PC-9 (cell line): Measurements from ENCODE around the gene HIGD1A. TPM values are rescaled to one million over a fixed set of nuclear protein-coding genes. Genes with fewer than 3 reads are reported as not detected.

Experiments used
- BruUV-seq: library from RNA; stranded (reverse); fragments of 400-500 nt; replicated peaks from 2 replicates; lab custom pipeline; 2021; lab: Mats Ljungman, UMichigan
- CTCF ChIA-PET: fragments of 300-600 bp; sonication (Branson Sonifier 250); formaldehyde crosslinking; loops from one replicate; lab custom pipeline; 2022; ENCODE audit warnings: antibody characterized with exemption; lab: Charles Lee
- POLR2A ChIA-PET: fragments of 300-600 bp; sonication (Branson Sonifier 250); formaldehyde crosslinking; loops from one replicate; lab custom pipeline; 2022; ENCODE audit warnings: antibody characterized with exemption; ENCODE audit not compliant: unreplicated experiment; lab: Charles Lee
- DNase-seq, 2 experiments: peaks; one replicate each; pipeline versions ENCODE4 v3.0.0 to v3.0.0-alpha.2; 2015 to 2022; ENCODE audit warnings: mixed read lengths in 1 of 2
- H2AFZ ChIP-seq: fragments of 200-600 bp; sonication (generic); 2 replicates; pipeline ENCODE4 v1.8.1; 2017; ENCODE audit warnings: antibody characterized with exemption
- H3F3A ChIP-seq: fragments of 200-600 bp; sonication (generic); 2 replicates; pipeline ENCODE4 v1.8.1; 2017; ENCODE audit warnings: antibody characterized with exemption, mild to moderate bottlenecking, low read depth; ENCODE audit not compliant: insufficient read depth
- H3K27ac ChIP-seq: fragments of 200-600 bp; sonication (generic); 2 replicates; pipeline ENCODE4 v1.6.1; 2016; ENCODE audit warnings: mixed run types
- H3K27me3 ChIP-seq: fragments of 200-600 bp; sonication (generic); 2 replicates; pipeline ENCODE4 v1.6.1; 2016; ENCODE audit warnings: low read depth, mixed run types; ENCODE audit not compliant: insufficient read depth
- H3K36me3 ChIP-seq: fragments of 200-600 bp; sonication (generic); 2 replicates; pipeline ENCODE4 v1.6.1; 2016; ENCODE audit warnings: low read depth, mixed run types
- H3K4me1 ChIP-seq: fragments of 200-600 bp; sonication (generic); replicated peaks from 2 replicates; pipeline ENCODE4 v1.6.1; 2016; ENCODE audit warnings: mixed run types; ENCODE audit not compliant: insufficient read depth
- H3K4me2 ChIP-seq: fragments of 200-600 bp; sonication (generic); 2 replicates; pipeline ENCODE4 v1.6.1; 2017; ENCODE audit warnings: mixed run types
- H3K4me3 ChIP-seq: fragments of 200-600 bp; sonication (generic); 2 replicates; pipeline ENCODE4 v1.6.1; 2016; ENCODE audit warnings: mixed run types
- H3K79me2 ChIP-seq: fragments of 200-600 bp; sonication (generic); 2 replicates; pipeline ENCODE4 v1.6.1; 2017; ENCODE audit warnings: low read depth, mixed run types
- H3K9me2 ChIP-seq: fragments of 200-600 bp; sonication (generic); 2 replicates; pipeline ENCODE4 v1.8.1; 2017; ENCODE audit warnings: mild to moderate bottlenecking; ENCODE audit not compliant: insufficient read depth
- H3K9me3 ChIP-seq: fragments of 200-600 bp; sonication (generic); 2 replicates; pipeline ENCODE4 v1.8.1; 2016; ENCODE audit warnings: low read depth; ENCODE audit not compliant: insufficient read depth
- H4K20me1 ChIP-seq: fragments of 200-600 bp; sonication (generic); 2 replicates; pipeline ENCODE4 v1.8.1; 2017; ENCODE audit not compliant: insufficient read depth
- EZH2 ChIP-seq: fragments of 200-600 bp; sonication (generic); IDR thresholded peaks from 2 replicates; pipeline ENCODE4 v1.8.0; 2017; ENCODE audit warnings: antibody characterized with exemption, low read depth
- intact Hi-C: fragments of 100-400 bp; cut with micrococcal nuclease; formaldehyde crosslinking; loops from one replicate; pipeline ENCODE4 v1.10.0; 2022; ENCODE audit not compliant: unreplicated experiment
- total RNA-seq: library from RNA; stranded (reverse); gene quantifications from 2 replicates; pipeline ENCODE4 v1.2.3, GENCODE V29; 2021
- TF ChIP-seq, protein P1 (sequence below): fragments of 200-600 bp; sonication (generic); conservative IDR thresholded peaks from 2 replicates; pipeline ENCODE4 v1.6.1; 2017; ENCODE audit warnings: mixed run types, antibody characterized with exemption, mild to moderate bottlenecking, moderate library complexity

The HIGD1A gene
- total RNA-seq, 1 experiment from 2014 or later, result 69.7 TPM

DNA sequence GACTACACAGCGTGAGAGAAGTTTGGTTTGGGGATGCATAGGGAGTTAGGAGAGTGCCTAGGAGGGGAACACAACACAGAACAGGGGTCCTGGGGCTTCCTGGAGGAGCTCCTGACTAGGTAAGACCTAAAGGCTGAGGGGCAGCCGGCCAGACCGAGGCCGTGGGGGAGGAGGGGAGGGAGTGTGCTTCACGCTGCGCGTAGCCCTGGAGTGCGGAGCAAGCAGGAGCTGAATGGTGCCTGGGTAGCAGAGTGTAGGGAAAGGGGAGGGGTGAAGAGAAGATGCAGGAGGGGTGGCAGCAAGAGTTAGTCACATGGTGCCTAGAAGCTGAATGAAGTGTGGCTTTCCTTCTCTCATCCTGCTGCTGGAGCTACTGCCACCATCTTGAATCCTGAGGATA is 69.3 kb downstream of the HIGD1A start:
- intact Hi-C loops, result no loop called here

GRCh38 chr3:42734263-42734860 is 69.9 kb downstream of the HIGD1A start:
- intact Hi-C loops, result no loop called here
- Histone ChIP-seq H3K9me3 (no peaks in the 10 kb centered on the region), H4K20me1 (no peaks in the 10 kb centered on the region), H3K9me2 (no peaks in the 10 kb centered on the region), H3K4me3 (no peak overlapping the region), H3K36me3 (no peaks in the 10 kb centered on the region), H3K27me3 (0 out of 2 replicates have a peak, but pooled peaks cover 6% of the 10 kb centered on the region), H2AFZ (no peak overlapping the region), H3K27ac (no peak overlapping the region), H3F3A (no peaks in the 10 kb centered on the region), H3K79me2 (no peaks in the 10 kb centered on the region), H3K4me1 (no peaks in the 10 kb centered on the region), H3K4me2 (no peak overlapping the region)
- POLR2A ChIA-PET, result no interaction called here
- DNase-seq, result no peak
- CTCF ChIA-PET, result interaction anchor here (0.6 kb wide), 1 partner anchor 10 kb away, joined by 14 read pairs; no protein-coding TSS in a partner anchor
- TF ChIP-seq, protein P1, sequence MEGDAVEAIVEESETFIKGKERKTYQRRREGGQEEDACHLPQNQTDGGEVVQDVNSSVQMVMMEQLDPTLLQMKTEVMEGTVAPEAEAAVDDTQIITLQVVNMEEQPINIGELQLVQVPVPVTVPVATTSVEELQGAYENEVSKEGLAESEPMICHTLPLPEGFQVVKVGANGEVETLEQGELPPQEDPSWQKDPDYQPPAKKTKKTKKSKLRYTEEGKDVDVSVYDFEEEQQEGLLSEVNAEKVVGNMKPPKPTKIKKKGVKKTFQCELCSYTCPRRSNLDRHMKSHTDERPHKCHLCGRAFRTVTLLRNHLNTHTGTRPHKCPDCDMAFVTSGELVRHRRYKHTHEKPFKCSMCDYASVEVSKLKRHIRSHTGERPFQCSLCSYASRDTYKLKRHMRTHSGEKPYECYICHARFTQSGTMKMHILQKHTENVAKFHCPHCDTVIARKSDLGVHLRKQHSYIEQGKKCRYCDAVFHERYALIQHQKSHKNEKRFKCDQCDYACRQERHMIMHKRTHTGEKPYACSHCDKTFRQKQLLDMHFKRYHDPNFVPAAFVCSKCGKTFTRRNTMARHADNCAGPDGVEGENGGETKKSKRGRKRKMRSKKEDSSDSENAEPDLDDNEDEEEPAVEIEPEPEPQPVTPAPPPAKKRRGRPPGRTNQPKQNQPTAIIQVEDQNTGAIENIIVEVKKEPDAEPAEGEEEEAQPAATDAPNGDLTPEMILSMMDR, result no peak
- no peak for TF ChIP-seq EZH2
- BruUV-seq, result no TSS peak

More for the DNA sequence above, 69.3 kb downstream of the HIGD1A start:
- no peak for TF ChIP-seq EZH2
- TF ChIP-seq, protein P1, result no peak
- H3K27ac ChIP-seq, result no peak overlapping the region
- H3K79me2 ChIP-seq, result no peaks in the 10 kb centered on the region
- H3K36me3 ChIP-seq, result no peaks in the 10 kb centered on the region
- H3K9me2 ChIP-seq, result no peaks in the 10 kb centered on the region
- no peak overlapping the region for H2AFZ ChIP-seq
- DNase-seq, result no peak
- no peaks in the 10 kb centered on the region for H4K20me1 ChIP-seq
- no peaks in the 10 kb centered on the region for H3K4me1 ChIP-seq
- H3K27me3 ChIP-seq, result 0 out of 2 replicates have a peak, but pooled peaks cover 6% of the 10 kb centered on the region
- no peaks in the 10 kb centered on the region for H3F3A ChIP-seq
- ChIA-PET CTCF (no interaction called here), POLR2A (no interaction called here)
- H3K4me2 ChIP-seq, result no peak overlapping the region
- no TSS peak for BruUV-seq
- H3K4me3 ChIP-seq, result no peak overlapping the region
- no peaks in the 10 kb centered on the region for H3K9me3 ChIP-seq

DNA sequence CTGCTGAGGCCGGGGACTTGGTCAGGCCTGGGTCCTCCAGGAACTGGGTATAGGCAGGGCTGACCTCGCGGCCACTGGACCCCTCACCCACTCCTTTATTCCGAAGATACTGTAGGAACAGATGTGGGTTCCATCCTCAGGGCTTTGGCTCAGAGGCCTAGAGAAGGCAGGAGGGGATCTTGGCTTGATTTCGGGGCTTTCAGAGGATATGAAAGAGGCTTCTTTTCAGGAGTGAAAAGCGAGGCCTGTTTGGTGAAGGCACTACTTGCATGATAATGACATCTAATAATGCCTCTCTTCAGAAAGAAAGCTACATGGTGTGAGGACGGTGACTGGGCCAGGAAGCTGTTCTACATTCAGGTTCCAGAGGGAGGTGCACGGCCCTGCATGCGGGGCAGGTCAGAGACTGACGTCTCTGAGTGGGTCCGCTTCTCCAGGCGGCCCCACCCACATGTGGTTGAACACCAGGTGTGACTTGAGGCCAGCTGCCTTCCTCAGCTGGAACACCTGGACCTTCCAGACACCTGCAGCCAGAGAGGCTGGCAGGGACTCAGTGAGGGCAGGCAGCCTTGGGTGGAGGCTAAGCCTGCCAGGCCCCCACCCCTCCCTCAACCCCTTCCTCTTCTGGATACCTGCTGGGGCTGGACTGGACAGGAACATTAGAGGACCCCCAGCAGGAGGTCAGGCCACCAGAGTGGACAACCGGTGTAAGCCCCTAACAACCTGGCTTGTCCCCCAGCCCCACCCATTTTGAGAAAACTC is 70.6 kb downstream of the HIGD1A start:
- intact Hi-C loops, result no loop called here
- Histone ChIP-seq H3K4me2 (no peak overlapping the region), H3K4me3 (no peak overlapping the region), H3K27ac (no peak overlapping the region), H3K36me3 (no peaks in the 10 kb centered on the region), H3K27me3 (0 out of 2 replicates have a peak, but pooled peaks cover 6% of the 10 kb centered on the region), H3K9me3 (no peaks in the 10 kb centered on the region), H2AFZ (no peak overlapping the region), H3F3A (no peaks in the 10 kb centered on the region), H4K20me1 (no peaks in the 10 kb centered on the region), H3K79me2 (no peaks in the 10 kb centered on the region), H3K4me1 (no peaks in the 10 kb centered on the region), H3K9me2 (no peaks in the 10 kb centered on the region)
- no TSS peak for BruUV-seq
- ChIA-PET POLR2A (no interaction called here), CTCF (no interaction called here)
- DNase-seq, result no peak
- TF ChIP-seq, protein P1, result no peak
- no peak for TF ChIP-seq EZH2

Other genes with a start within 250 kb of the HIGD1A start
- 38.1 and 42.4 TPM in 2 replicates for gene SEC22C, start 222.5 kb downstream of the HIGD1A start, total RNA-seq
- gene SS18L2, start 213.6 kb downstream of the HIGD1A start, total RNA-seq, result 28.8 and 34.5 TPM in 2 replicates
- 66.0 and 70.5 TPM in 2 replicates for gene NKTR, start 203.8 kb downstream of the HIGD1A start, total RNA-seq
- gene ZBTB47, start 150.8 kb downstream of the HIGD1A start, total RNA-seq, result 8.1 and 9.6 TPM in 2 replicates
- not detected in 2 replicates for gene KLHL40, start 119.0 kb downstream of the HIGD1A start, total RNA-seq
- not detected in 2 replicates for gene HHATL, start 101.7 kb downstream of the HIGD1A start, total RNA-seq
- 0.41 TPM in 1 of 2 replicates, not detected in the other for gene CCDC13, start 31.2 kb downstream of the HIGD1A start, total RNA-seq
- 1.0 and 2.9 TPM in 2 replicates for gene ACKR2, start 5.0 kb upstream of the HIGD1A start, total RNA-seq
- not detected in 2 replicates for gene CYP8B1, start 71.4 kb upstream of the HIGD1A start, total RNA-seq
- gene ZNF662, start 101.7 kb upstream of the HIGD1A start, total RNA-seq, result 7.5 and 9.2 TPM in 2 replicates
- not detected in 2 replicates for gene GASK1A, start 174.8 kb upstream of the HIGD1A start, total RNA-seq